GM18858 (cell line): Measurements from ENCODE around the gene MVK.

Source experiments
- ATAC-seq: cut with Tn5 transposase; IDR thresholded peaks from one replicate; pipeline ENCODE4 v1.9.1; 2021; ENCODE audit not compliant: unreplicated experiment

MVK gene

GRCh38 chr12:109544955-109545531 is 28.6 kb upstream of the MVK start:
- ATAC-seq: no peak

- ATAC-seq: no peak
Observed at GRCh38 chr12:109545826-109546225, 27.8 kb upstream of the MVK start.

GRCh38 chr12:109547286-109547685 is 26.3 kb upstream of the MVK start:
- ATAC-seq: no peak

- ATAC-seq: no peak
Observed at GRCh38 chr12:109548258-109548657, 25.3 kb upstream of the MVK start.

- ATAC-seq: no peak
Observed at GRCh38 chr12:109549613-109550270, 23.9 kb upstream of the MVK start.

- ATAC-seq: no peak
Observed at GRCh38 chr12:109550281-109550680, 23.3 kb upstream of the MVK start.

- no peak for ATAC-seq
Observed at GRCh38 chr12:109551108-109551507, 22.5 kb upstream of the MVK start.

- ATAC-seq: no peak
Observed at GRCh38 chr12:109552971-109553370, 20.6 kb upstream of the MVK start.

- no peak for ATAC-seq
Observed at GRCh38 chr12:109553483-109553882, 20.1 kb upstream of the MVK start.

- no peak for ATAC-seq
Observed at GRCh38 chr12:109553906-109554500, 19.6 kb upstream of the MVK start.

DNA sequence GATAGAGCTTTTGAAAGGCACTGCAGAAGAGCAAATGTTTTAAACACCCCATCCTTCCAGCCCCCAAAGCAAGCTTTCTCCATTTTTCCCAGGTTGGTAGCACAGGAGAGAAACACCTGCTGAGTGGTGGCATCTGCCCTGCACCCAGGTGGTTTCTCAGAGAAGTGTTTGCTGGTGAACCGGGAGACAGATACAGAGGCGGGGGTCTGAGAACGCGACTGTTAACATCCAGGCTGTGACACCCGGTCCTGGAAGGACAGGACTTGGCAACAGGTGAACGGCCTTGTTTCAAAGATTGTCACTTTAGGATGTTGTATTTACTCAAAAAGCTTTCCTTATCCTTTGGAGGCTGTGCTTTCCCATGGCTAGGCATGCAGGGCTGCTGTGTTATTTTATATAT is 18.8 kb upstream of the MVK start:
- ATAC-seq: no peak

DNA sequence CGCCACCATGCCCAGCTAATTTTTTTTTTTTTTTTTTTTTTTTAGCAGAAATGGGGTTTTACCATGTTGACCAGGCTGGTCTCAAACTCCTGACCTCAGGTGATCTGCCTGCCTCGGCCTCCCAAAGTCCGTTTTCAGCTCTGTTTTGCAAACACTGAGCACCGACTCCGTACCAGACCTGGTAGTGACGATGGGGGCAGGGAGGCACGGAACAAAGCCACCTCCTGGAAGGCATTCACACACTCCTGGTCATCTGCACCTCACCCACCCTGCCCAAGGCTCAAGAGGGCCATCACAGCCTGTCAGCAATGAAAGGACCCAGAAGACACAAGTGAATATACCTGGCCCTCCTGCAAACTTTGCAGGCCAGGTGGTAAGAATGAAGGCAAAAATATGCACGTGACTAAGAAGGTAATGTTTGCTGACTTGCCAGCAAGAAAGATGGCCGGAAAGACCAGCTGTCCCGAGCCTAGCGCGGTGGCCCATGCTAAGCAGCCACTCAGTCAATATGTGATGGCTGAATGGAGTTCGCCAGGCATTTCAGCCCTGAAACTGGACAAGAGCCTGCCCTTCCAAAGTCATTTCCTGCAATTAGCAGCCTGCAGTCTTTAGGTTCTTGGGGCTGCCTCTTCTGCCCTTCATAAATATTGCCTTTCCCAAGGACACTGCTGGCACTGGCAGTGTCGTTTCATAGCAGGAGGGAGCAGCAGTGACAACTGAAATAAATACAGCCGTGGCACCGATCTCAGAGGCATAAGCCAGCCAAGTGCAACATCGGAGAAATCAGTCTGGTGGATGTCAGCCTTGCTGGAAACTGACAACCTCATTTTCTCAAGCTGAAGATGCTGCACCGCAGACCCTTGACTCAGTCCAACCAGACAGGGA is 17.9 kb upstream of the MVK start:
- no peak for ATAC-seq

GRCh38 chr12:109557200-109557599 is 16.4 kb upstream of the MVK start:
- ATAC-seq: no peak

GRCh38 chr12:109557805-109558204 is 15.8 kb upstream of the MVK start:
- no peak for ATAC-seq

- ATAC-seq: no peak
Observed at GRCh38 chr12:109558374-109559199, 15.0 kb upstream of the MVK start.

- ATAC-seq: no peak
Observed at GRCh38 chr12:109559200-109559505, 14.4 kb upstream of the MVK start.

DNA sequence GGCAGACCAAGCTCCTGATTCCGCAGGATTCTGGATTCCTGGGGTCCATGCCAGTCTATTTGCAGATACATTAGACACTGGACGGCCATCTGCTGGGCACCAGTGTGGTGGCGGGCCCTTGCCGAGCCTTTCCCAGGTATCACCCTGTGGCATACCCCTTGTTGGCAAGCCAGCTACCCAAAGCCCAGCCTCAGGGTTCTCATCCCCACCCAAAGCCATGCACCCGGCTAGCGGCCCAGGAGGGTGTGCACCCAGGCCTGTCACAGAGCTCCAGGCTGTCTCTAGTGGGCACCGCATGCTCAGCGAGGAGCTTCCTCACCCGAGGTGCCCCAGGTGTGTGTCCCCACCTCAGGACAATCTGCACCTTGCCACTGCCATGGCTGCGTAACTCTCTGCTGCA is 14.0 kb upstream of the MVK start:
- ATAC-seq: no peak

DNA sequence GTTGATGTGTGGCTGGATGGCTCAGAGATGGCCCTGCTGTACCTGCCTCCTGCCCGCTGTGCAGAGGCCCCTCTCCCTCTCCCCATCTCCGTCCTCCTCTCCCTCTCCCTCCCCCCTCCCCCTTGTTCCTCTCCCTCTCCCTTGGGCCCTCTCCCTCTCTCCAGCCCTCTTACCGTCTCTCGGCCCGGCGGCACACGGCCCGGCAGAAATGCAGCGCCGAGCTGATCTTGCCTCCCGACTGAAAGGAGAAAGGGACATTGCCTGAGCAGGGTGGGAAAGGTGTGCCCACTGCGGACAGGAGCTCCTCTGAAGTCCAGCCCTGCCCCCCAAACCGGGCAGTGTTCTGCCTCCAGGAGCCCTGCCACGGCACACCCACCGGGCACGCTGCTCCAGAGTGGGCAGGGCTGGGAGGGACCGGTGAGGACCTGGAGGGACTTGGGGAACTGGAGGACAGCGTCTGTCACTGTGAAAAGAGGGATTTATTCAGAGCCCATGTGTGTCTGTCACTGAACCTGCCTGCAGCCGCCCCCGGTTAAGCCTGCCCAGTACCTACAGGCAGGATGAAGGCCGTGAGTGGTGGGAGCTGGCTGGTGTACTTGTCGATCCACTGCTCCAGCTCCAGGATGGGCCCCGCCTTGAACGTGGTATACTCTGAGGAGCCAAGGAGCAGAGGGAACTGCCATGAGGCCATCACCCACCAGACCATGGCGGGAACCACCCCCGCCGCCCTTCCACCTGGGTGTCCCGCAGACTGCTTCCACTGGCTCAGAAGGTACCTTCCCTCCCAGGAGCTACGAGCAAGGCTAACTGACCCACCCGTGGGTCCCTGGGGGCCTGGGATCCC is 12.5 kb upstream of the MVK start:
- no peak for ATAC-seq

- ATAC-seq: no peak
Observed at GRCh38 chr12:109561711-109562030, 11.9 kb upstream of the MVK start.

DNA sequence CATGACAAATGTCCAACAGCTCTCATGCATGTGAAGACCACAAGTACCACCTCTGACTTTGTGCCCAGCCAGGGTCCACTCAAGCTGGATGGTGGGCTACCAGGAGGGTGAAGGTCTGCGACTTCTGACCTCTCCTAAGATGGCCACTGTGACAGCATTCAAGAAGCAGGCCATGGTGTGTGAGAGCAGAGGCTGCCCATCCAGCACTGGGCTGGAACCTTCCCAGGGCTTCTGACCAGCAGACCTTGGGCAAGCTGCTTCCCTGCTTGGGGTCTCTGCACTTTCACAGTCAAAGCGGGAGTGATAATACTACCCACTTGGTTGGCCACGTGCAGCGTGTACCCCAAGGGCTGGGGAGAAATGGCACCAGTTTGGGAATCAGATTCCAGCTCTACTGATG is 10.7 kb upstream of the MVK start:
- ATAC-seq: no peak
